ENCODE results near the gene LGALS3BP. TPM values are rescaled to one million over a fixed set of nuclear protein-coding genes. Genes with fewer than 3 reads are reported as not detected.
A peak's percentile ranks its signal among the peaks of the same experiment; 100 is the strongest.

LGALS3BP gene
- total and polyA plus RNA-seq, 2 donors (not counting 1 experiment from before 2014, with no cell fraction given) = 1.8 to 7.5 TPM

- ATAC-seq (ENCODE audit: low read depth) = no peak
- peaks cover 0 to 50% (median 17%) of the 10 kb centered on the region in 4 experiments for H3K27me3 ChIP-seq (replicated peaks in 1 of 4; ENCODE audit: control extremely low read depth in 1 of 4, control insufficient read depth in 3 of 4, insufficient read depth in 4 of 4, low read length in 3 of 4)
- H4K20me1 ChIP-seq (ENCODE audit: control insufficient read depth, insufficient read depth, low read length, poor library complexity, severe bottlenecking) = no peaks in the 10 kb centered on the region
- TF ChIP-seq CTCF (IDR thresholded peaks at IDR 0.05) (no peak), EZH2 (IDR thresholded peaks at IDR 0.05; ENCODE audit: borderline replicate concordance, insufficient read depth, low read depth, low read length, poor library complexity, severe bottlenecking) (no peak)
- no peak overlapping the region for H3K27ac ChIP-seq (ENCODE audit: low read length in 2 of 2)
- Mint-ChIP-seq H3K4me1 (peaks cover 9% of the 10 kb centered on the region), H3K27me3 (peaks cover 60% of the 10 kb centered on the region), H3K4me3 (peak overlapping the region; percentile 34), H3K27ac (no peak overlapping the region), H3K9me3 (ENCODE audit: insufficient read depth) (no peaks in the 10 kb centered on the region)
- no peaks in the 10 kb centered on the region for H3K79me2 ChIP-seq (ENCODE audit: control insufficient read depth, insufficient read depth, low read length)
- H3K4me2 ChIP-seq (replicated peaks; ENCODE audit: low read depth, low read length, poor library complexity, severe bottlenecking) = no peak overlapping the region
- CTCF ChIA-PET = interaction anchor here (0.7 to 2.5 kb wide), 3 partner anchors 15 to 33 kb away, joined by 3 to 8 read pairs (median 7); no protein-coding TSS in a partner anchor
- peaks cover 0 to 4% (median 0%) of the 10 kb centered on the region in 3 donors for H3K9me3 ChIP-seq (ENCODE audit: control extremely low read depth in 1 of 3, control insufficient read depth in 2 of 3, insufficient read depth in 1 of 3, low read length in 2 of 3)
- no peak overlapping the region for H3K9ac ChIP-seq (ENCODE audit: low read length)
- H3K4me3 ChIP-seq (ENCODE audit: control extremely low read depth in 1 of 5, extremely low read depth in 1 of 5, insufficient read depth in 1 of 5, low read depth in 2 of 5, low read length in 4 of 5) = no peak overlapping the region
- intact Hi-C loops (cut with micrococcal nuclease) = no loop called here
- H3K4me1 ChIP-seq (ENCODE audit: control insufficient read depth in 2 of 2, insufficient read depth in 2 of 2, low read length in 2 of 2) = peaks cover 12 to 14% of the 10 kb centered on the region in 2 donors
- no peak for DNase-seq
- no peak overlapping the region for H2AFZ ChIP-seq (ENCODE audit: insufficient read depth, low read depth, low read length, poor library complexity, severe bottlenecking)
- H3K36me3 ChIP-seq (replicated peaks in 1 of 2; ENCODE audit: control extremely low read depth in 1 of 2, control insufficient read depth in 1 of 2, extremely low read depth in 1 of 2, insufficient read depth in 2 of 2, low read length in 1 of 2) = no peaks in the 10 kb centered on the region
- WGBS (ENCODE audit: insufficient coverage) = 81% methylated on average over 15 of the region's 16 CpGs
- POLR2A ChIA-PET = no interaction called here
These were observed 46.9 kb upstream of the LGALS3BP start for GRCh38 chr17:79026376-79027273.
